T-helper 17 cell (primary cell): ENCODE results near the gene RWDD4. TPM values are rescaled to one million over a fixed set of nuclear protein-coding genes. Genes with fewer than 3 reads are reported as not detected.

ENCODE experiments used
- ATAC-seq: fragments of 150-1000 bp; cut with Tn5 transposase; 2 replicates; pipeline ENCODE4 v1.10.0; 2021; ENCODE audit warnings: mild to moderate bottlenecking, moderate library complexity
- DNase-seq, 3 donors: peaks; one replicate each; pipeline versions ENCODE4 v3.0.0 to v3.0.0-alpha.2; 2020 to 2021
- H3K9me3 ChIP-seq: one replicate; pipeline ENCODE4 v1.7.0; 2013; ENCODE audit warnings: low read length, mild to moderate bottlenecking; ENCODE audit not compliant: control insufficient read depth, poor library complexity, severe bottlenecking
- H3K27ac Mint-ChIP-seq: one replicate; pipeline ENCODE4 v1.8.0; 2022; ENCODE audit warnings: mild to moderate bottlenecking, moderate library complexity, mixed read lengths
- H3K27me3 Mint-ChIP-seq: one replicate; pipeline ENCODE4 v1.8.0; 2022; ENCODE audit warnings: mixed read lengths
- H3K36me3 Mint-ChIP-seq: one replicate; pipeline ENCODE4 v1.8.0; 2022; ENCODE audit warnings: low read depth, mixed read lengths
- H3K4me1 Mint-ChIP-seq: one replicate; pipeline ENCODE4 v1.8.0; 2022; ENCODE audit warnings: mild to moderate bottlenecking, mixed read lengths
- H3K4me3 Mint-ChIP-seq: one replicate; pipeline ENCODE4 v1.8.0; 2022; ENCODE audit warnings: mild to moderate bottlenecking, moderate library complexity, mixed read lengths
- total RNA-seq, 4 donors: library from RNA in 2 of 4; stranded (reverse) in 2 of 4; gene quantifications; one replicate each; pipeline ENCODE4 v1.2.3 and lab custom pipeline; 2022 to 2026

RWDD4 gene
- total RNA-seq, 2 donors from 2014 or later, result 9.2 to 18.2 TPM

DNA sequence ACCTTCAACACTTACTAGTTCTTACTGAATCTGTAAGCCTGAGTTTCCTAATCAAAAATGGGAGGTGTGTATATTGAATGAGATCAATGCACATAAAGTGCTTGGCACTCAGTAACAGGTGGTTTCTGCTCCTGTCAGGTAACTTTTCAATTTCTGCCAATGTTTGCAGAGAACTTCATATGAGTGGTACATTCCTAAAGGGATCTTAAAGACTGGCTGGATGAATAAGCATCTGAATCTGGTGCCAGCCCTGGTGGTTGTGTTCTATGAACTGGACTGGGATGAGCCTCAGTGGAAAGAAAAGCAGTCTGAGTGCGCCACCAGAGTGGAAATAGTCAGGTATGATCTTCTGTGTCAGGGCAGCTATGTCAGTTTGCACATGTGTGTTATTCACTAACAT is 7.1 kb upstream of the RWDD4 start:
- H3K4me3 Mint-ChIP-seq, result no peak overlapping the region
- peaks cover 11% of the 10 kb centered on the region for H3K4me1 Mint-ChIP-seq
- ATAC-seq, result no peak
- H3K9me3 ChIP-seq, result no peaks in the 10 kb centered on the region
- no peaks in the 10 kb centered on the region for H3K27me3 Mint-ChIP-seq
- H3K36me3 Mint-ChIP-seq, result peaks cover 6% of the 10 kb centered on the region
- no peak for DNase-seq
- H3K27ac Mint-ChIP-seq, result no peak overlapping the region

DNA sequence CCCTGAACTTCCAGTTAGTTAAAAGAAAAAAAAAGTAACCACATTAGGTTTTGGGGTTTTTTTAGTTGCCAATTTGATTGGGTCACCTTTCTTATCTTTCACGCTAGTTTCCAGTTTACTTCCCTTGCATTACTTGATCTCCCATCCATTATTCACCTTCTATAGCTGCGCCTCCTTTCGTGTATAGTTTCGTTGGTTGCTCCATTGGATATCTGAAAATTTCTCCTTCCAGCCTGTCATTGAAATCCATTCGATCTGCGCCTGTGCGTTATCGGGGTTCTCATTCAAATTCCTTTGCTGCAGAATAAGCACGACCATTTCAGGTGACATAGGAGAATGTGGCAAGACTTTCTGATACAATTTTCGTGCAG is 872 bp upstream of the RWDD4 start:
- Mint-ChIP-seq H3K4me1 (peaks cover 27% of the 10 kb centered on the region), H3K36me3 (peaks cover 3% of the 10 kb centered on the region), H3K27ac (peak overlapping the region; percentile 94), H3K27me3 (no peaks in the 10 kb centered on the region), H3K4me3 (peak overlapping the region; percentile 97)
- no peaks in the 10 kb centered on the region for H3K9me3 ChIP-seq
- ATAC-seq (no peak), DNase-seq (no peak)

DNA sequence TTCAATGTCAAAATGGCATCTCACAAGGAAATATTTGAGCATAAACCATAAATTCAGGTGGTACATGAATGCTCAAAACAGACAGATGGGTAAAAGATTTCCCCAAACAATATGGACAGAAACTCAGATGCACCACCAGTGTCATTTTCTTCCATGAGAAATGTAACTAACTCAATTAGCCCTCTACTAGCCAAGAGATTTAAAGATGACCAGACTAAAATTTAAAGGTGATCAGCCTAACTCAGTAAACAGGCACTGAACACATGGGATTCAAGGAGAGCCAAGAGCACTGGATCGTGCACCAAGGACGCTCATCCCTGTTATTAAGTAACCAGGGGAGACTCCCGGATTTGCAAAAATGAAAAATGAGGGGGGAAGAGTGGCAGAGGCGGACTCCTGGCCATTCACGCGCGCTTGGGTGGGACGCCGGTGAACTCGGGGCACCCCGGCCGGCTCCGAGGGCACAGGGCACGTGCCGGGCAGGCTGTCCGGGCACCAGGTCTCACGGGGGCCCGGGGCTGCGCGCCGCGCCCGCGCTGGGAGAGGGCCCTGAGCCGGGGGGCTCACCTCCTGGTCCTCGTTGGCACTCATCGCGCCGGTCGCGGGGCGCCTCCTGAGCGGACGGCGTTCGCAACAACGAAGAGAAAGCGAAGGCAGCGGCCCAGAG is 490 bp downstream of the RWDD4 start:
- H3K27me3 Mint-ChIP-seq, result no peaks in the 10 kb centered on the region
- H3K4me1 Mint-ChIP-seq, result peaks cover 28% of the 10 kb centered on the region

DNA sequence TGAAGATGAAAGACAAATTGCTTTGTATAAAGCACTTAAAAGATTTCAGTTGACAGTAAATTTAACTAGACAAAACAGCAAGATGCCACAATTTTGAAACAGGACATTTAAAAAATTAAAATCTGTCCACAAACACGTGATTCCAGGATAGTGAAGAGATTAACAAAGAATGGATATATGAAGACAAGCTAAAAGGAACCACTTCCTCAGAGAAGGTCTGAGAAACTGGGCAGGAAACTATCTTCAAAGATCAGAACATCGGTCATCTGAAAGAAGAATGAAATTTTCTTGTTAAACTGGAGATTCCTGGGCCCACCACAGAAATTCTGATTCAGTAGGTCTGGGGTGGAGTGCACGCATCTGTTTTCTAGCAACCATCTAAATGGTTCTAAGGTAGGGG is 1.4 kb downstream of the RWDD4 start:
- ATAC-seq (no peak), DNase-seq (no peak)
- H3K4me1 Mint-ChIP-seq, result peaks cover 28% of the 10 kb centered on the region
- H3K36me3 Mint-ChIP-seq, result no peaks in the 10 kb centered on the region
- no peaks in the 10 kb centered on the region for H3K27me3 Mint-ChIP-seq
- H3K27ac Mint-ChIP-seq, result peak overlapping the region; percentile 94
- peak overlapping the region; percentile 97 for H3K4me3 Mint-ChIP-seq
- H3K9me3 ChIP-seq, result no peaks in the 10 kb centered on the region

More for the DNA sequence above, 490 bp downstream of the RWDD4 start:
- no peaks in the 10 kb centered on the region for H3K36me3 Mint-ChIP-seq
- peak overlapping the region; percentile 97 for H3K4me3 Mint-ChIP-seq
- H3K27ac Mint-ChIP-seq, result peak overlapping the region; percentile 94
- no peaks in the 10 kb centered on the region for H3K9me3 ChIP-seq
- peak; percentile 9 to 22 (median 12) for DNase-seq
- no peak for ATAC-seq

DNA sequence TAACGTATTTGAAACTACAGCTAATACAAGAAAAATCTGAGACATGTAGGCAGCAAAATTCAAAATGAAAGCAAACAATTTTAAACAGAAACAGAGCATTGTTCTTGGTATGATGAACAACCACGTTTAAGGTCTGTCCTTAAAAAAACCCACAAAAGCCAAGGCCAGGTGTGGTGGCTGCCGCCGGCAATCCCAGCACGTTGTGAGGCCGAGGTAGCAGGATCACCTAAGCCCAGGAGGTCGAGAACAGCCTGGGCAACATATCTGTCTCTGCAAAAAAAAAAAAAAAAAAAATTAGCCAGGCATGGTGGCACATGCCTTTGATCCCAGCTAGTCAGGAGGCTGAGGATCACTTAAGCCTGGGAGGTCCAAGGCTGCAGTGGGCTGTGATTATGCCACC is 13.7 kb downstream of the RWDD4 start:
- no peak for DNase-seq
- H3K27me3 Mint-ChIP-seq, result no peaks in the 10 kb centered on the region
- no peak for ATAC-seq
- H3K36me3 Mint-ChIP-seq, result no peaks in the 10 kb centered on the region
- H3K4me1 Mint-ChIP-seq, result no peaks in the 10 kb centered on the region
- H3K4me3 Mint-ChIP-seq, result no peak overlapping the region
- no peak overlapping the region for H3K27ac Mint-ChIP-seq
- H3K9me3 ChIP-seq, result no peaks in the 10 kb centered on the region

DNA sequence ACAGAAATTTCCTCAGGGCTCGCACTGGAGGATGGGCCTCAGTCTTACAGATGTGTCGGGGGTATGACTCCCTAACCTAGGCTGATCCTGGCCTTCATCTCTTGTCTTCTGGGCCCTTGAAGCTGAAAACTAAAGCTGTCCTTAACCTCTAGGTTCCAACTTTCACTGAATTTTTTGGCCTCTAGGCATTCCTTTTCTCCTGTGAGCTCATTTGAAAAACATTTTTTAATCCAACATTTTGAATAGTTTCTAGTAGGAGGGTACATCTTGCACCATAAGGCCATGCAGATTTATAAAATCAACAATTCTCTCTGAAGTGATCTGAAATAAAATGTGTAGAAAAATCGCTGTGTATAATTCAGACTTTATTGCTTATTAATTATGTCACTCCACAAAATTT is 19.7 kb downstream of the RWDD4 start:
- Mint-ChIP-seq H3K27me3 (no peaks in the 10 kb centered on the region), H3K4me1 (no peaks in the 10 kb centered on the region), H3K27ac (no peak overlapping the region), H3K4me3 (no peak overlapping the region), H3K36me3 (peaks cover 5% of the 10 kb centered on the region)
- ATAC-seq (no peak), DNase-seq (no peak)
- H3K9me3 ChIP-seq, result no peaks in the 10 kb centered on the region

DNA sequence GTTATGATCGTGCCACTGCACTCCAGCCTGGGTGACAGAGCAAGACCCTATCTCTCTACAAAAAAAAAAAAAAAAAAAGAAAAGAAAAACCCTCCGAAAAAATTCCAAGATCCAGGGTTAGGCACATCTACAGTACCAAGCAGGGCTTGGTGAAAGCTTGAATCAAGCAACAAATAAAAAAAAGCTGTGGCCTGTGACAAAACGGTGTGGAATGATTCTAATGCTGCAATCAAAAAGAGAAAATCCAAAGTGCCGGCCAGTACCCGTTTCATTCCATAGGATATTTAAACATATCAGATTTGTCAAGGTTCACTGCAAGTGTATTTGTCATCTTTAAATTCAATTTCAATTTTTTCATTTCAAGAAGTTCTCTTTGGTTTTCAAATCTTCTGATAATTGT is 20.5 kb downstream of the RWDD4 start:
- Mint-ChIP-seq H3K36me3 (peaks cover 5% of the 10 kb centered on the region), H3K27me3 (peaks cover under 1% of the 10 kb centered on the region), H3K4me3 (no peak overlapping the region), H3K27ac (no peak overlapping the region), H3K4me1 (no peaks in the 10 kb centered on the region)
- no peak for DNase-seq
- H3K9me3 ChIP-seq, result no peaks in the 10 kb centered on the region
- no peak for ATAC-seq

DNA sequence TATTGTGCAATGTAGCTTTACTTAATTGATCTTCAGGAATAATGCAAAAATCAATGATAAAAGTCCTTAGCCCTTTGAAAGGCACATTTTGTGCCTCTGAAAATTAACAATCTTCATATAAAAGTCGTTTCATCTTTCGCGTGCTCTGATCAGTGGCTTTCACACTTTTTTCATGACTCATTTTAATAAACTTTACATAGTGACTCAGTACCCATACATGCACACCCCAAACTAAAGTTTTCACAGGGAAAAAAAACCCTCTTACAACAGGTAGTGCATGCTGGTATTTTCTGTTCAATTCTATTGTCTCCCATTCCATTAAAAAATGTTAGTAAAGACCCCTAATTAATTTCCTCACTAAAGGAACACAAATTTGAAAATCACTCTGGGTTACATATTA is 21.5 kb downstream of the RWDD4 start:
- H3K9me3 ChIP-seq, result no peaks in the 10 kb centered on the region
- Mint-ChIP-seq H3K4me1 (no peaks in the 10 kb centered on the region), H3K4me3 (no peak overlapping the region), H3K27ac (no peak overlapping the region), H3K36me3 (peaks cover 5% of the 10 kb centered on the region), H3K27me3 (peaks cover 5% of the 10 kb centered on the region)
- ATAC-seq (no peak), DNase-seq (no peak)

DNA sequence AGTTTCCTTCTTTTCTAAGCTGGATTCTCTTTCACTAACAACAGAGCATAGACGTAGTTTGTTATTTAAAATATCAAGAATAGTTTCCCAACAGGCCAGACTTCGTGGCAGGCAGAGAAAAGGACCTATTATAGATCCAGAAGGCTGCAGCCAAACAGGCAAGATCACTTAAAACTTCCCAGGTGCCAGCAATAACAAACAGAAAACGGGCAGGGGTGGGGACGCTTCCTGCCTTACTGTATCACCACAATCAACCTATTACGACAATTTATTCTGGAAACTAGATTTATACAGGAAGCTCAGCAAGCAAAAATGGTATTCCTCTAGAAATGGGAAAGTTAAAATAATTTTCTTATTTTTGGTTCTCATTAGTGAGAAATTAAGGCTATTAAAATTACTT is 22.1 kb downstream of the RWDD4 start:
- H3K9me3 ChIP-seq, result no peaks in the 10 kb centered on the region
- Mint-ChIP-seq H3K36me3 (peaks cover 5% of the 10 kb centered on the region), H3K4me1 (no peaks in the 10 kb centered on the region), H3K27me3 (peaks cover 5% of the 10 kb centered on the region), H3K4me3 (no peak overlapping the region), H3K27ac (peak overlapping the region; percentile 24)
- ATAC-seq, result no peak
- DNase-seq, result no peak

DNA sequence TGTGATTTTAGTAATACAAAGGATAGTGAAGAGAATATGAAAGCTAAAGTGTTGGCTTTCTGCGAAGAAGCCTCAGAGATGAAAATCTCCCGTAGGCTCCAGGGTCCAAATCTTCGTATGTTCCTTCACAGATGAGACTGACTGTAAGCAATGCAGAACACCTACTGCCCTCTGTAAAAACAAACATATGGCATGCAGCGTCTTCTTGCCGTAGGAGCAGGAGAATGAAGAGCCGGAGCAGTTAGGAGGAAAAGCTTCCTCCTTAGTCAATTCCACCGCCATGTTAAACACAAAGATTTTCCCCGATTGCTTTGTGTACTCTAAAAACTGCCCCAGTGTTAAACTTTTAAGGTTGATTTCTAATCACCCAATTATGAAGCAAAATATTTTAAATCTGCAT is 22.5 kb downstream of the RWDD4 start:
- DNase-seq (no peak), ATAC-seq (no peak)
- no peaks in the 10 kb centered on the region for H3K9me3 ChIP-seq
- Mint-ChIP-seq H3K4me3 (no peak overlapping the region), H3K36me3 (peaks cover 5% of the 10 kb centered on the region), H3K27ac (peak overlapping the region; percentile 24), H3K27me3 (peaks cover 5% of the 10 kb centered on the region), H3K4me1 (no peaks in the 10 kb centered on the region)

DNA sequence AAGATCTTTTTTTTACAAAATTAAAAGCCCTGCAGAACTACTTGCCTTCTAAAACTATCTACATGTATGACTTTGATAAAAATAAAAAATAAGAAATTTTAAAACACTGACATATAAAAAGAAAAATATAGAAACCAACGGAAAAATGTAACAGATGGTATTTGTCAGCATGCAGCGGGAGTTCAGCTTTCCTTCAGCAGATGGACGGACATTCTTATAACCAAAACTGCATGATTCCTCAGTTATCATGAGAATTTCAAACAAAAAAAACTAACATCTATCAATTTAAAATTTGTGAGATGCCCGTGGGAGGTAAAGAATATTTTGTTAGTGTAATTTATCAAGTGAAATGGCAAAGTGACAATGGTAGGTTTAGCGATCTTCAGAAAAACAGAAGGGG is 23.2 kb downstream of the RWDD4 start:
- no peak for ATAC-seq
- no peaks in the 10 kb centered on the region for H3K4me1 Mint-ChIP-seq
- no peak overlapping the region for H3K27ac Mint-ChIP-seq

DNA sequence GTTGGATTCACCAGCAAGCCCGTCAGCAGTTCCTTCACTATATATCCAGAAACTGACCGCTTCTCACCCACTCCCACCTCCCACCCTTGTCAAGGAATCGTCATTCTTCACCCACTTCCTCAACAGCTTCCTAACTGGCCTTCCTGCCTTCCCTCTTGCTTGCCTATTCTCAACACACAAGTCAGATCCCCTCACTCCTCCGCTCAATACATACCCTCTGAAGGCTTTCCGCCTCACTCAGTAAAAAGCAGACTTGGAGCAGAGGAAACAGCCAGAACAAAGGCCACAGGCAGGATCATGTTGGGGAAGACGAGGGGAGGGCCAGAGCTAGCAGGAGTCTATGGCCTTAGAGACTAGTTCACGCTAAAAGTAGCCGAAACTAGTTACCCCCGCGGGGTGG is 23.7 kb downstream of the RWDD4 start:
- Mint-ChIP-seq H3K4me3 (no peak overlapping the region), H3K27me3 (peaks cover 5% of the 10 kb centered on the region), H3K4me1 (no peaks in the 10 kb centered on the region), H3K27ac (no peak overlapping the region), H3K36me3 (peaks cover 5% of the 10 kb centered on the region)
- DNase-seq, result no peak
- no peak for ATAC-seq
- no peaks in the 10 kb centered on the region for H3K9me3 ChIP-seq

More for the DNA sequence above, 23.2 kb downstream of the RWDD4 start:
- no peaks in the 10 kb centered on the region for H3K9me3 ChIP-seq
- Mint-ChIP-seq H3K4me3 (no peak overlapping the region), H3K36me3 (peaks cover 5% of the 10 kb centered on the region), H3K27me3 (peaks cover 5% of the 10 kb centered on the region)
- no peak for DNase-seq

DNA sequence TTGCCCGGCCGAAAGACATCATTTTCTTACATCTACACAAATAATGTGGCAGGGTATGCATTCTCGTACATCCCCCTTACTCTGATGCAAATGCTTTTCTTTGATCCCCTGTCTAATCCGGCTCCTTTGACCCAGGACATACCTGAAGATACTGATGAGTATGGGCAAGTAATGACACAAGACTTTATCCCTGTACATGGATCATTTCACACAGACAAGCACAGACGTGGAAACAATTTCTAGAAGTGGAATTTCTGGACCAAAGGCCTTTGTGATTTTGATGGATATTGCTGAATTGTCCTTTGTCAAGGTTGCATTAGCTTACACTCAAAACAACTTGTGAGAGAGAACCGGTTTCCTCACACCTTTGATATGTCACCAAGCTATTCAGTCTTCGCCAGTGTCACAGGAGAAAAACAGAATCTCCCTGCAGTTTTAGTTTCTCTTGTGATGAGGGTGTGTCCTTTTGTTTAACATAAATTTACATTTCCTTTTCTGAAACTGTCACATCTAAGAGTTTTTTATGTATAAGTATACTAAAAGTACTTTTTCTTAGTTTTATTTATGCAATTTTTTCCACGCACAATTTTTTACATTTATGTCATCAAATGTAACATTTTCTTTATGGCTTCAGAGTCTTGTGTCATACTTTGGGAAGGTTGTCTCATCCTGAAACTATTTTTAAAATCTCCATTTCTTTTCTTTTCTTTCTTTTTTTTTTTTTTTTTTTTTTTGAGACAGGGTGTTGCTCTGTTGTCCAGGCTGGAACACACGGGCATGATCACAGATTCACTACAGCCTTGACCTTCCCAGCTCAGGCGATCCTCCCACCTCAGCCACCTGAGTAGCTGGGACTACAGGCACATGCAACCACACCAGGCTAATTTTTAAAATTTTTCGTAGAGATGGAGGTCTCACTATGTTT is 25.2 kb downstream of the RWDD4 start:
- Mint-ChIP-seq H3K27ac (no peak overlapping the region), H3K27me3 (peaks cover 5% of the 10 kb centered on the region), H3K36me3 (peaks cover 5% of the 10 kb centered on the region), H3K4me1 (no peaks in the 10 kb centered on the region), H3K4me3 (no peak overlapping the region)
- ATAC-seq (no peak), DNase-seq (no peak)
- no peaks in the 10 kb centered on the region for H3K9me3 ChIP-seq
